ENCODE results near the gene TGOLN2. TPM values are rescaled to one million over a fixed set of nuclear protein-coding genes. Genes with fewer than 3 reads are reported as not detected.

TGOLN2 gene
- total RNA-seq = 36.6 and 56.1 TPM in 2 replicates
- polyA plus RNA-seq = 20.1 and 26.6 TPM in 2 replicates

DNA sequence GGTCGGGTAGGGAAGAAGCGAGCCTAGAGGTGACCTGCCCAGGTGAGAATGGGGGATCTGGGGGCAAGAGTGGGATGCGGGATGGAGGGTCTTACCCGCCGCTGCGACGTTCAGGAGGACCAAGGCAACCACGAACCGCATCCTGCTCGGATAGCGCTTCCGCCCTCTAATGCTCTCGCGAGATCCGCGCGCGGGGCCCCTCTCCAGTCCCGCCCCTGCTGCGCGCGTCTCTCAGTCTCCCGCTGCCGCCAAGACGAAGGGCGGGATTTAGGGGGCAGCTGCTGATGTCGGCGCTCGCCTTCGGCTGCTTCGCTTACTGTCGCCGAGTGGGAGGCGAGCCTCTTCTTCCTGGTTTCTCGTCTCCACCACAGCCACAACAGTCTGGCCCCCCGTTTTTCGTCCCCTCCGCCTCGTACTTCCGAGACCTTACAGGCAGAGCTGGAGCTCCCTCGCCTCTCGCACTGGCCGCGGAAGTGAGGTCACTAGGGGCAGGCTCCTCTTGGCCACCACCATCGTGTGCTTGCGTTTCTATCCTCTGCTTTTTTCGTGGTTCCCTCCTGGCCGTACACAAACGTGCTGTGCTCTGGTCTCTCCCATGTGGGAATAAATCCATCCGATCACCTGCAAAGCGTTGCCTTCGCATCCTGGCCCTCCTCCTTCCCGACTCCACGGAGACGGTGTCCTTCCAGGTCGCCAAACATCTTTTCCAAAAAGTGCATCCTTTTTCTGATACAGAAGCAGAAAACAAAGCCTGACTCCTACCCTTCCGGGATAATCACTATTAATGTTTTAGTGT lies at the start of gene TGOLN2:
TSS of gene TGOLN2 (minus strand) at position 168 of the 796 bp plus-strand sequence. CDS start at position 141, 27 bp downstream.
- Histone ChIP-seq H3K9me3 (ENCODE audit: low read depth) (no peaks in the 10 kb centered on the region), H3K4me3 (peak within 1 kb of the TSS; percentile 73), H3K27me3 (no peaks in the 10 kb centered on the region), H3K27ac (peak within 1 kb of the TSS; percentile 98), H3K4me1 (ENCODE audit: low read depth) (peaks cover 27% of the 10 kb centered on the region), H3K36me3 (peaks cover 19% of the 10 kb centered on the region)
- TF ChIP-seq, protein P1, sequence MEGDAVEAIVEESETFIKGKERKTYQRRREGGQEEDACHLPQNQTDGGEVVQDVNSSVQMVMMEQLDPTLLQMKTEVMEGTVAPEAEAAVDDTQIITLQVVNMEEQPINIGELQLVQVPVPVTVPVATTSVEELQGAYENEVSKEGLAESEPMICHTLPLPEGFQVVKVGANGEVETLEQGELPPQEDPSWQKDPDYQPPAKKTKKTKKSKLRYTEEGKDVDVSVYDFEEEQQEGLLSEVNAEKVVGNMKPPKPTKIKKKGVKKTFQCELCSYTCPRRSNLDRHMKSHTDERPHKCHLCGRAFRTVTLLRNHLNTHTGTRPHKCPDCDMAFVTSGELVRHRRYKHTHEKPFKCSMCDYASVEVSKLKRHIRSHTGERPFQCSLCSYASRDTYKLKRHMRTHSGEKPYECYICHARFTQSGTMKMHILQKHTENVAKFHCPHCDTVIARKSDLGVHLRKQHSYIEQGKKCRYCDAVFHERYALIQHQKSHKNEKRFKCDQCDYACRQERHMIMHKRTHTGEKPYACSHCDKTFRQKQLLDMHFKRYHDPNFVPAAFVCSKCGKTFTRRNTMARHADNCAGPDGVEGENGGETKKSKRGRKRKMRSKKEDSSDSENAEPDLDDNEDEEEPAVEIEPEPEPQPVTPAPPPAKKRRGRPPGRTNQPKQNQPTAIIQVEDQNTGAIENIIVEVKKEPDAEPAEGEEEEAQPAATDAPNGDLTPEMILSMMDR (IDR thresholded peaks at IDR 0.05; ENCODE audit: low read depth, low read length) = no peak
- DNase-seq (ENCODE audit: low read depth in 1 of 2, low spot score in 1 of 2) = peak; percentile 92 to 96

DNA sequence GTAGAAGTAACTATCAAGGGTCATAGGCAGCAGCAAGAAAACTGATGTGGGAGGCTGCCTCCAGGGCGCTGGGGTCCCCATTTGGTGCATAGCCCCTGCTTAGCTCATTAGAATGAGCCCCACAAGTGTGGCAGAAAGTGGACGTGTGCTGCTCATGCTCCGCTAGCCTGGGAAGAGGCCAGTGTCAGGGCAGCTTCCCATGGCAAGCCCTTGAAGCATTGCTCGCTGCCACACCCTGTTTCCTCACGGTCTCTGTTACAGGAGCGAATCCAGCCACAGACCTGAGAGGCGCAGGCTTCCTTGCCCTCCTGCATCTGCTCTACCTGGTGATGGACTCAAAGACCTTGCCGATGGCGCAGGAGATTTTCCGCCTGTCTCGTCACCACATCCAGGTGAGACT lies 49.3 kb upstream of the TGOLN2 start:
- H3K27ac ChIP-seq = no peak overlapping the region
- H3K4me1 ChIP-seq (ENCODE audit: low read depth) = no peaks in the 10 kb centered on the region
- H3K4me3 ChIP-seq = no peak overlapping the region
- H3K9me3 ChIP-seq (ENCODE audit: low read depth) = no peaks in the 10 kb centered on the region
- H3K27me3 ChIP-seq = no peaks in the 10 kb centered on the region
- TF ChIP-seq, protein P1 (IDR thresholded peaks at IDR 0.05; ENCODE audit: low read depth, low read length) = no peak
- DNase-seq (ENCODE audit: low read depth in 1 of 2, low spot score in 1 of 2) = no peak
- H3K36me3 ChIP-seq = peaks cover 10% of the 10 kb centered on the region

DNA sequence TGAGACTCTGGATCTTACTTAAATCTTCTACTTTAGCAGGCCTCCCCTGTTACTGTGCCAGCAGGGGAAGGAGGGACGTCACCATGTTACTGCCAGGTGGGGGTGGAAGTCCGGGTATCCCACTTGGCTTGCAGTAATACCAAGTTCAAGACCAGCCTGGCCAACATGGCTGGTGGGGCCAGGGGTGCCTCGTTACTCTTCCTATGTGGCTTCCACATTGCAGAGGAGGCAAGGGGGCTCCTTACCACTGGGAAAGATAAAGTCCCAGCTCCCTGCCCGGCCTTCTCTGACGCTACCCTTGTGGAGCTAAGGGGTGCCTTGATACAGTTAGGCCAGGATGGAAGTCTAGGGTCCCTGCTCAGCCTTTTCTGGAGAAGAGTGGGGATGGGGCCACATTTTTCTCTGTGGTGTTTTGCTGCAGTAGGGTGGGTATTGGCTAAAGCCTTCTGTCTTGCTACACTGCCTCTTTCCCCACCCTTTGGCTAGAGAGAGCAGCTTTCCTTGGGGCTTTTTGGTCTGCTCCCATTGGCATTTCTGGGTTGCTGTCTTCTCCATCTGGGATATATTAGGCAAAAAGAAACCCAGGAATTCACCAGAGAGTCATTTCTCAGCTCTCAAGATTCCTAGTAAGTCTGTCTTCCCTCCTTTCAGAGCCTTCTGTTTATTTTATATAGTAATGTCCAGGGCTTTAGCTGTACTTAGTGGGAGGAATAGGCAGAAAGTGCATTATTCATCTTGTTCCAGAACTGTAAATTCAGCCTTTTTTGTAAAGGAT lies 48.7 kb upstream of the TGOLN2 start:
- H3K36me3 ChIP-seq = peaks cover 10% of the 10 kb centered on the region
- DNase-seq (ENCODE audit: low read depth in 1 of 2, low spot score in 1 of 2) = no peak
- H3K27ac ChIP-seq = no peak overlapping the region

DNA sequence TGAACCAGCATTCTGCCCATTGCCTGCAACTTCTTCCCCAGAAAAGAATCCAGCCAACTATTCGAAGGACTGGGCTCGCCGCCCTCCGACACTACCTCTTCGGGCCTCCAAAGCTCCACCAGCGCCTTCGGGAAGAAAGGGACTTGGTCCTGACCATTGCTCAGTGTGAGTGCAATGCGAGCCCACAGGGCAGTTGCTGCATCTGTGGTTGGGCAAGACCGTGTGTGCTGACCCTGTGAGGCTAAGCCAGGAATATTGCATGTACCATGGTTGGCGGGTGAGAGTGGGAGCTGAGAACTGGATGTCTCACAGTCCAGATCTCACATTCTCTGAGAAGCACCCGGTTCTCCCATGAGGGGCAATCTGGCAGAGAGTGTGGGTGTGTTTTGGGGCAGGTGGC lies 43.3 kb upstream of the TGOLN2 start:
- TF ChIP-seq, protein P1 (IDR thresholded peaks at IDR 0.05; ENCODE audit: low read depth, low read length) = no peak
- no peak for DNase-seq (ENCODE audit: low read depth in 1 of 2, low spot score in 1 of 2)
- no peaks in the 10 kb centered on the region for H3K4me1 ChIP-seq (ENCODE audit: low read depth)
- no peaks in the 10 kb centered on the region for H3K9me3 ChIP-seq (ENCODE audit: low read depth)
- no peak overlapping the region for H3K4me3 ChIP-seq
- no peak overlapping the region for H3K27ac ChIP-seq
- H3K36me3 ChIP-seq = no peaks in the 10 kb centered on the region
- H3K27me3 ChIP-seq = no peaks in the 10 kb centered on the region

More for the DNA sequence above, 48.7 kb upstream of the TGOLN2 start:
- no peak overlapping the region for H3K4me3 ChIP-seq
- H3K9me3 ChIP-seq (ENCODE audit: low read depth) = no peaks in the 10 kb centered on the region
- no peaks in the 10 kb centered on the region for H3K27me3 ChIP-seq
- H3K4me1 ChIP-seq (ENCODE audit: low read depth) = no peaks in the 10 kb centered on the region
- TF ChIP-seq, protein P1 (IDR thresholded peaks at IDR 0.05; ENCODE audit: low read depth, low read length) = no peak

DNA sequence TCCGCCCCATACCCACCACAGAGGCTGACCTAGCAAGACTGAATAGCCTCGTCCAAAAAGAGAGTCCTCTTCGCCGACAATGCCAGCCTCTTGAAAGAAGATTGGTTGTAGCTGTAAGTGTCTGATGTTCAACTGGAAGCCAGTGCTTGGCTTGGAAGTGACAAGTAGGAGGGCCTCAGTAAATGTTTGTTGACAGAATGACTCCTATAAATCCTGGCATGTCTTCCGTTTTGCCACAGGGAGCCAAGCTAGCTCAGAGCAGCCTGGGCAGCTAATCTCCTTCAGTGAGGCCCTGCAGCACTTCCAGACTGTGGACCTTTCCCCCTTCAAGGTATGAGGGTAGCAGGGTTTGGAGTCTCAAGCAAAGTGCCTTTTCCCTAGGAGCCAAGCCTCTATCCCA lies 41.7 kb upstream of the TGOLN2 start:
- H3K4me1 ChIP-seq (ENCODE audit: low read depth) = no peaks in the 10 kb centered on the region
- H3K4me3 ChIP-seq = no peak overlapping the region
- TF ChIP-seq, protein P1 (IDR thresholded peaks at IDR 0.05; ENCODE audit: low read depth, low read length) = no peak

More for the DNA sequence above, 41.7 kb upstream of the TGOLN2 start:
- no peaks in the 10 kb centered on the region for H3K36me3 ChIP-seq
- no peaks in the 10 kb centered on the region for H3K9me3 ChIP-seq (ENCODE audit: low read depth)
- no peak for DNase-seq (ENCODE audit: low read depth in 1 of 2, low spot score in 1 of 2)
- no peaks in the 10 kb centered on the region for H3K27me3 ChIP-seq
- H3K27ac ChIP-seq = no peak overlapping the region
